ENCODE data around the gene ANKRD36.
"Not testable (repeated sequence)": the region's sequence is repeated elsewhere in the genome, so short reads cannot be mapped to it uniquely, and the experiment has no call there.

Gene ANKRD36

GRCh38 chr2:97113050-97113881 is at the start of gene ANKRD36:
ANKRD36 (plus strand) TSS chr2:97113153; CDS start chr2:97113740, 587 bp downstream.
- DNase-seq (ENCODE audit: low spot score) = peak; percentile 77

- DNase-seq (ENCODE audit: low spot score) = not testable (repeated sequence)
These were observed 46.9 kb upstream of the ANKRD36 start for GRCh38 chr2:97066030-97066429.

- DNase-seq (ENCODE audit: low spot score) = peak; percentile 12
These were observed 45.5 kb upstream of the ANKRD36 start for GRCh38 chr2:97067279-97068004.

- no peak for DNase-seq (ENCODE audit: low spot score)
These were observed 44.9 kb upstream of the ANKRD36 start for GRCh38 chr2:97068074-97068473.

GRCh38 chr2:97068722-97069121 is 44.2 kb upstream of the ANKRD36 start:
- not testable (repeated sequence) for DNase-seq (ENCODE audit: low spot score)

GRCh38 chr2:97070915-97071314 is 42.0 kb upstream of the ANKRD36 start:
- DNase-seq (ENCODE audit: low spot score) = not testable (repeated sequence)

GRCh38 chr2:97077213-97077612 is 35.7 kb upstream of the ANKRD36 start:
- DNase-seq (ENCODE audit: low spot score) = not testable (repeated sequence)

- DNase-seq (ENCODE audit: low spot score) = not testable (repeated sequence)
These were observed 32.1 kb upstream of the ANKRD36 start for GRCh38 chr2:97080855-97081254.

GRCh38 chr2:97082206-97082605 is 30.7 kb upstream of the ANKRD36 start:
- not testable (repeated sequence) for DNase-seq (ENCODE audit: low spot score)

GRCh38 chr2:97083516-97083915 is 29.4 kb upstream of the ANKRD36 start:
- peak; percentile 1 for DNase-seq (ENCODE audit: low spot score)

GRCh38 chr2:97085093-97085492 is 27.9 kb upstream of the ANKRD36 start:
- DNase-seq (ENCODE audit: low spot score) = not testable (repeated sequence)

GRCh38 chr2:97088706-97089105 is 24.2 kb upstream of the ANKRD36 start:
- not testable (repeated sequence) for DNase-seq (ENCODE audit: low spot score)

GRCh38 chr2:97092946-97093345 is 20.0 kb upstream of the ANKRD36 start:
- not testable (repeated sequence) for DNase-seq (ENCODE audit: low spot score)

GRCh38 chr2:97093983-97094771 is 18.8 kb upstream of the ANKRD36 start:
- DNase-seq (ENCODE audit: low spot score) = peak; percentile 6

GRCh38 chr2:97094772-97095611 is 18.0 kb upstream of the ANKRD36 start, which contains the start of gene FAHD2B:
FAHD2B (minus strand) TSS chr2:97094882; CDS start chr2:97091706, 3,176 bp downstream.
- peak; percentile 37 for DNase-seq (ENCODE audit: low spot score)

GRCh38 chr2:97095661-97096060 is 17.3 kb upstream of the ANKRD36 start:
- no peak for DNase-seq (ENCODE audit: low spot score)

- DNase-seq (ENCODE audit: low spot score) = not testable (repeated sequence)
These were observed 14.1 kb upstream of the ANKRD36 start for GRCh38 chr2:97098786-97099372.

GRCh38 chr2:97106878-97107277 is 6.1 kb upstream of the ANKRD36 start:
- not testable (repeated sequence) for DNase-seq (ENCODE audit: low spot score)

- DNase-seq (ENCODE audit: low spot score) = not testable (repeated sequence)
These were observed 1.7 kb upstream of the ANKRD36 start for GRCh38 chr2:97111246-97111645.

- DNase-seq (ENCODE audit: low spot score) = peak; percentile 13
These were observed 468 bp upstream of the ANKRD36 start for GRCh38 chr2:97112320-97113049.
